Stimulated activated CD4-positive, alpha-beta T cell treated with anti-CD3 and anti-CD28 coated beads, Interleukin-4, amount 100 ng/mL, for 48 hours (primary cell): Measurements from ENCODE around the gene COA8.
A peak's percentile ranks its signal among the peaks of the same experiment; 100 is the strongest.

Source experiments
- DNase-seq, 2 donors: peaks; one replicate each; pipeline ENCODE4 v3.0.0-alpha.2; 2020; ENCODE audit warnings: low read depth in 2 of 2

Gene COA8

GRCh38 chr14:103548463-103549351, 14.1 kb upstream of the COA8 start:
- no peak for DNase-seq

- DNase-seq = no peak
Observed at GRCh38 chr14:103549361-103550311, 13.1 kb upstream of the COA8 start.

GRCh38 chr14:103550451-103551337, 12.1 kb upstream of the COA8 start:
- DNase-seq = no peak

GRCh38 chr14:103551338-103551762, 11.4 kb upstream of the COA8 start:
- DNase-seq = no peak

GRCh38 chr14:103552011-103552845, 10.5 kb upstream of the COA8 start:
- DNase-seq = no peak

- DNase-seq = no peak
Observed at GRCh38 chr14:103552846-103553210, 9.9 kb upstream of the COA8 start.

- DNase-seq = no peak
Observed at GRCh38 chr14:103555559-103556337, 7.0 kb upstream of the COA8 start.

GRCh38 chr14:103556946-103557758, 5.6 kb upstream of the COA8 start:
- DNase-seq = no peak

- no peak for DNase-seq
Observed at GRCh38 chr14:103558071-103558882, 4.5 kb upstream of the COA8 start.

- no peak for DNase-seq
Observed at GRCh38 chr14:103559766-103560165, 3.0 kb upstream of the COA8 start.

GRCh38 chr14:103560691-103561090, 2.1 kb upstream of the COA8 start:
- DNase-seq = no peak

- DNase-seq = peak; percentile 24 to 40
Observed at GRCh38 chr14:103561381-103562178, 1.2 kb upstream of the COA8 start.

- peak in 1 of 2 donors; percentile 23 for DNase-seq
Observed at GRCh38 chr14:103562179-103562428, 656 bp upstream of the COA8 start.

- no peak for DNase-seq
Observed at GRCh38 chr14:103563226-103563620, 463 bp downstream of the COA8 start.

GRCh38 chr14:103563844-103564505, 1.2 kb downstream of the COA8 start:
- no peak for DNase-seq

- DNase-seq = no peak
Observed at GRCh38 chr14:103568952-103569351, 6.2 kb downstream of the COA8 start.

- no peak for DNase-seq
Observed at GRCh38 chr14:103569408-103569807, 6.6 kb downstream of the COA8 start.
